Measurements from ENCODE around the gene KIF17. TPM values are rescaled to one million over a fixed set of nuclear protein-coding genes. Genes with fewer than 3 reads are reported as not detected.
A peak's percentile ranks its signal among the peaks of the same experiment; 100 is the strongest.

KIF17 gene
- total RNA-seq, 1 experiment from 2014 or later: 2.4 TPM

DNA sequence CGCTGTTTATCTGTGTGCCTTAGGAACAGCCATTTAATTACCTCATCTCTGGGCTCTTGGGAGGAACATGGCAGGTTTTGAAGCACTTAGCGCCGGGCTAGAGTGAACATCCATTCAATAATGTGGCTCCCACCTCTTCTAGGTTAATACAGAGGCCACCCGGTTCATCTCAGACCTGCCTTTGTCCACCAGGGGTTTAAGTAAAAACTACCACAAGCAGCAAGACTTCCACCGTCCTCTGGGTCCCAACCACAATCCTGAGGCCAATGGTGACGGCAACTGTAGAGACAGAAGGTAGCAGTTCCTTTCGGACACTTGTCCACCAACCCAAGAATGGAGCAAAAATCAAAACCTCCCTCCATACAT lies 55.7 kb downstream of the KIF17 start:
- H3K27me3 ChIP-seq (ENCODE audit: insufficient read depth, low read length): no peaks in the 10 kb centered on the region
- RAD21 ChIA-PET (ENCODE audit: low non-redundant PET in 1 of 2, low total read pairs in 2 of 2, uncharacterized antibody in 2 of 2, unreplicated experiment in 2 of 2): interaction anchor here in 1 of 2 experiments (2.1 kb wide), 1 partner anchor 87 kb away, joined by 5 read pairs; no protein-coding TSS in a partner anchor
- POLR2A ChIA-PET: interaction anchor here (1.0 kb wide), 2 partner anchors 139 to 167 kb away, joined by 3 to 4 read pairs; no protein-coding TSS in a partner anchor
- intact Hi-C loops (cut with micrococcal nuclease): no loop called here
- BruUV-seq (replicated peaks): no TSS peak
- no peaks in the 10 kb centered on the region for H3K9me2 ChIP-seq (ENCODE audit: insufficient read depth)
- DNase-seq (ENCODE audit: low read depth, low spot score) (no peak), ATAC-seq (no peak)
- peaks cover 42% of the 10 kb centered on the region for H3K79me2 ChIP-seq (ENCODE audit: insufficient read depth, low read length)
- H3K4me1 ChIP-seq (ENCODE audit: control insufficient read depth in 1 of 2, insufficient read depth in 2 of 2, low read length in 2 of 2): peaks cover 12 to 21% of the 10 kb centered on the region in 2 experiments
- H3K27ac ChIP-seq (ENCODE audit: low read depth, low read length): peak overlapping the region; percentile 52
- H3K9me3 ChIP-seq (ENCODE audit: control insufficient read depth in 1 of 2, insufficient read depth in 1 of 2, low read depth in 1 of 2, low read length in 2 of 2): no peaks in the 10 kb centered on the region
- CTCF ChIA-PET: interaction anchor here (0.6 to 2.7 kb wide), 5 partner anchors 16 to 89 kb away, joined by 3 to 16 read pairs (median 4); partner anchors contain the start of gene PINK1
- H3K4me2 ChIP-seq (ENCODE audit: low read length): peak overlapping the region; percentile 82
- H3K9ac ChIP-seq (ENCODE audit: low read length): peak overlapping the region; percentile 81
- H3K36me3 ChIP-seq (ENCODE audit: control insufficient read depth in 1 of 2, insufficient read depth in 2 of 2, low read length in 2 of 2): peaks cover 17% of the 10 kb centered on the region in 2 experiments
- TF ChIP-seq, protein P1, sequence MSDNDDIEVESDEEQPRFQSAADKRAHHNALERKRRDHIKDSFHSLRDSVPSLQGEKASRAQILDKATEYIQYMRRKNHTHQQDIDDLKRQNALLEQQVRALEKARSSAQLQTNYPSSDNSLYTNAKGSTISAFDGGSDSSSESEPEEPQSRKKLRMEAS (IDR thresholded peaks at IDR 0.05): no peak
- TF ChIP-seq, protein P2, sequence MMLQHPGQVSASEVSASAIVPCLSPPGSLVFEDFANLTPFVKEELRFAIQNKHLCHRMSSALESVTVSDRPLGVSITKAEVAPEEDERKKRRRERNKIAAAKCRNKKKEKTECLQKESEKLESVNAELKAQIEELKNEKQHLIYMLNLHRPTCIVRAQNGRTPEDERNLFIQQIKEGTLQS (IDR thresholded peaks at IDR 0.05): no peak
- TF ChIP-seq EZH2 (IDR thresholded peaks at IDR 0.05): no peak
- TF ChIP-seq RAD21 (IDR thresholded peaks at IDR 0.05; ENCODE audit: low read depth): no peak
- TF ChIP-seq, protein P3, sequence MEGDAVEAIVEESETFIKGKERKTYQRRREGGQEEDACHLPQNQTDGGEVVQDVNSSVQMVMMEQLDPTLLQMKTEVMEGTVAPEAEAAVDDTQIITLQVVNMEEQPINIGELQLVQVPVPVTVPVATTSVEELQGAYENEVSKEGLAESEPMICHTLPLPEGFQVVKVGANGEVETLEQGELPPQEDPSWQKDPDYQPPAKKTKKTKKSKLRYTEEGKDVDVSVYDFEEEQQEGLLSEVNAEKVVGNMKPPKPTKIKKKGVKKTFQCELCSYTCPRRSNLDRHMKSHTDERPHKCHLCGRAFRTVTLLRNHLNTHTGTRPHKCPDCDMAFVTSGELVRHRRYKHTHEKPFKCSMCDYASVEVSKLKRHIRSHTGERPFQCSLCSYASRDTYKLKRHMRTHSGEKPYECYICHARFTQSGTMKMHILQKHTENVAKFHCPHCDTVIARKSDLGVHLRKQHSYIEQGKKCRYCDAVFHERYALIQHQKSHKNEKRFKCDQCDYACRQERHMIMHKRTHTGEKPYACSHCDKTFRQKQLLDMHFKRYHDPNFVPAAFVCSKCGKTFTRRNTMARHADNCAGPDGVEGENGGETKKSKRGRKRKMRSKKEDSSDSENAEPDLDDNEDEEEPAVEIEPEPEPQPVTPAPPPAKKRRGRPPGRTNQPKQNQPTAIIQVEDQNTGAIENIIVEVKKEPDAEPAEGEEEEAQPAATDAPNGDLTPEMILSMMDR (IDR thresholded peaks at IDR 0.05 in 2 of 3, conservative IDR thresholded peaks at IDR 0.05 in 1 of 3; ENCODE audit: borderline replicate concordance in 1 of 3, insufficient read depth in 1 of 3, low read depth in 2 of 3, low read length in 2 of 3): no peak
- no peak for TF ChIP-seq POLR2AphosphoS5 (IDR thresholded peaks at IDR 0.05; ENCODE audit: low read depth, low read length)
- no peak for TF ChIP-seq TCF7L2 (IDR thresholded peaks at IDR 0.05; ENCODE audit: borderline replicate concordance, extremely low read depth, insufficient read depth, insufficient read length)
- no peak for TF ChIP-seq EGR1 (IDR thresholded peaks at IDR 0.05; ENCODE audit: low read depth)
- TF ChIP-seq CEBPB (IDR thresholded peaks at IDR 0.05; ENCODE audit: low read depth): no peak
- TF ChIP-seq EZH2phosphoT487 (IDR thresholded peaks at IDR 0.05; ENCODE audit: borderline replicate concordance): no peak
- TF ChIP-seq ELF1 (IDR thresholded peaks at IDR 0.05; ENCODE audit: borderline replicate concordance, low read depth): no peak
- no peak for TF ChIP-seq POLR2A (IDR thresholded peaks at IDR 0.05; ENCODE audit: borderline replicate concordance, extremely low read depth, insufficient read depth, insufficient read length)
- TF ChIP-seq JUND (IDR thresholded peaks at IDR 0.05): no peak
- no peak for TF ChIP-seq ZNF274 (IDR thresholded peaks at IDR 0.05; ENCODE audit: low read depth, low read length)
- no peak for TF ChIP-seq SP1 (IDR thresholded peaks at IDR 0.05; ENCODE audit: low read depth)
- TF ChIP-seq SIN3A (IDR thresholded peaks at IDR 0.05; ENCODE audit: low read depth): no peak
- TF ChIP-seq, protein P4, sequence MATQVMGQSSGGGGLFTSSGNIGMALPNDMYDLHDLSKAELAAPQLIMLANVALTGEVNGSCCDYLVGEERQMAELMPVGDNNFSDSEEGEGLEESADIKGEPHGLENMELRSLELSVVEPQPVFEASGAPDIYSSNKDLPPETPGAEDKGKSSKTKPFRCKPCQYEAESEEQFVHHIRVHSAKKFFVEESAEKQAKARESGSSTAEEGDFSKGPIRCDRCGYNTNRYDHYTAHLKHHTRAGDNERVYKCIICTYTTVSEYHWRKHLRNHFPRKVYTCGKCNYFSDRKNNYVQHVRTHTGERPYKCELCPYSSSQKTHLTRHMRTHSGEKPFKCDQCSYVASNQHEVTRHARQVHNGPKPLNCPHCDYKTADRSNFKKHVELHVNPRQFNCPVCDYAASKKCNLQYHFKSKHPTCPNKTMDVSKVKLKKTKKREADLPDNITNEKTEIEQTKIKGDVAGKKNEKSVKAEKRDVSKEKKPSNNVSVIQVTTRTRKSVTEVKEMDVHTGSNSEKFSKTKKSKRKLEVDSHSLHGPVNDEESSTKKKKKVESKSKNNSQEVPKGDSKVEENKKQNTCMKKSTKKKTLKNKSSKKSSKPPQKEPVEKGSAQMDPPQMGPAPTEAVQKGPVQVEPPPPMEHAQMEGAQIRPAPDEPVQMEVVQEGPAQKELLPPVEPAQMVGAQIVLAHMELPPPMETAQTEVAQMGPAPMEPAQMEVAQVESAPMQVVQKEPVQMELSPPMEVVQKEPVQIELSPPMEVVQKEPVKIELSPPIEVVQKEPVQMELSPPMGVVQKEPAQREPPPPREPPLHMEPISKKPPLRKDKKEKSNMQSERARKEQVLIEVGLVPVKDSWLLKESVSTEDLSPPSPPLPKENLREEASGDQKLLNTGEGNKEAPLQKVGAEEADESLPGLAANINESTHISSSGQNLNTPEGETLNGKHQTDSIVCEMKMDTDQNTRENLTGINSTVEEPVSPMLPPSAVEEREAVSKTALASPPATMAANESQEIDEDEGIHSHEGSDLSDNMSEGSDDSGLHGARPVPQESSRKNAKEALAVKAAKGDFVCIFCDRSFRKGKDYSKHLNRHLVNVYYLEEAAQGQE (IDR thresholded peaks at IDR 0.05; ENCODE audit: low read depth): no peak
- no peak for TF ChIP-seq SRF (IDR thresholded peaks at IDR 0.05; ENCODE audit: low read depth)
- H3K4me3 ChIP-seq (replicated peaks in 1 of 2; ENCODE audit: low read depth in 1 of 2, low read length in 2 of 2): peak overlapping the region; percentile 90 to 100
- no peak overlapping the region for H2AFZ ChIP-seq (ENCODE audit: low read depth, low read length, poor library complexity, severe bottlenecking)
- no peaks in the 10 kb centered on the region for H4K20me1 ChIP-seq (ENCODE audit: insufficient read depth)

Measured in HCT116 (cell line).